Measurements from ENCODE around the gene KLHL22.

Gene KLHL22

GRCh38 chr22:20522134-20523004, 26.8 kb upstream of the KLHL22 start:
- DNase-seq (ENCODE audit: low read depth), result no peak
- H3K4me3 ChIP-seq (ENCODE audit: low read length), result no peak overlapping the region
- no peaks in the 10 kb centered on the region for H3K27me3 ChIP-seq (replicated peaks; ENCODE audit: control insufficient read depth, insufficient read depth, low read length)
- no peaks in the 10 kb centered on the region for H3K9me3 ChIP-seq (ENCODE audit: control insufficient read depth, low read length)
- H3K9ac ChIP-seq (ENCODE audit: low read length), result no peak overlapping the region
- peaks cover 38% of the 10 kb centered on the region for H3K36me3 ChIP-seq (ENCODE audit: control insufficient read depth, insufficient read depth, low read length, severe bottlenecking)
- peaks cover 42% of the 10 kb centered on the region for H3K4me1 ChIP-seq (ENCODE audit: control insufficient read depth, insufficient read depth, low read length)

DNA sequence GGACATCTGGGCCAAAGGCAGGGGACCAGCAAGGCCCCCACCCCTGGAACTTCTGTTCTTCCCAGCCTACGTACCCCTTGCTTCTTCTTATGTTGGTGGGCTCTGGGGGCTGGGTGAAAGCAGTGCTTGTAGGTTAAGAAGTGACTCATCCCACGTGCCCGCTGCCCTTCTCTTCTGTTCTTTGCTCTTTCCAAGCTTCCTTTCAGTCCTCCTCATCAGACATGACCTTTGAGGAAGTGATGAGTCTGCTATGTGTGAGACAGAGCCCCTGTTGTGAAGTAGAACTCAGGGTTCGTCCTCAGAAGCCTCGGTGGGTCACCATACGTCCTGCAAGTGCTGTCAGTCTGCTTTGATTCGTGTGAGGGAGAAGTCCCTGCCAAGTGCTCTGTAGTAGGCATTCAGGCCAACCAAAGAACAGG, 24.5 kb upstream of the KLHL22 start:
- Histone ChIP-seq H3K4me1 (ENCODE audit: control insufficient read depth, insufficient read depth, low read length) (peaks cover 33% of the 10 kb centered on the region), H3K36me3 (ENCODE audit: control insufficient read depth, insufficient read depth, low read length, severe bottlenecking) (peaks cover 33% of the 10 kb centered on the region), H3K27me3 (replicated peaks; ENCODE audit: control insufficient read depth, insufficient read depth, low read length) (no peaks in the 10 kb centered on the region), H3K9me3 (ENCODE audit: control insufficient read depth, low read length) (no peaks in the 10 kb centered on the region), H3K9ac (ENCODE audit: low read length) (no peak overlapping the region), H3K4me3 (ENCODE audit: low read length) (no peak overlapping the region)
- DNase-seq (ENCODE audit: low read depth), result no peak

- Histone ChIP-seq H3K9ac (ENCODE audit: low read length) (no peak overlapping the region), H3K4me3 (ENCODE audit: low read length) (no peak overlapping the region), H3K4me1 (ENCODE audit: control insufficient read depth, insufficient read depth, low read length) (peaks cover 39% of the 10 kb centered on the region), H3K36me3 (ENCODE audit: control insufficient read depth, insufficient read depth, low read length, severe bottlenecking) (peaks cover 33% of the 10 kb centered on the region), H3K9me3 (ENCODE audit: control insufficient read depth, low read length) (no peaks in the 10 kb centered on the region), H3K27me3 (replicated peaks; ENCODE audit: control insufficient read depth, insufficient read depth, low read length) (no peaks in the 10 kb centered on the region)
- DNase-seq (ENCODE audit: low read depth), result no peak
Observed at GRCh38 chr22:20519558-20519957, 24.0 kb upstream of the KLHL22 start.

- no peak for DNase-seq (ENCODE audit: low read depth)
- Histone ChIP-seq H3K27me3 (replicated peaks; ENCODE audit: control insufficient read depth, insufficient read depth, low read length) (no peaks in the 10 kb centered on the region), H3K9me3 (ENCODE audit: control insufficient read depth, low read length) (no peaks in the 10 kb centered on the region), H3K4me1 (ENCODE audit: control insufficient read depth, insufficient read depth, low read length) (peaks cover 28% of the 10 kb centered on the region), H3K36me3 (ENCODE audit: control insufficient read depth, insufficient read depth, low read length, severe bottlenecking) (peaks cover 38% of the 10 kb centered on the region), H3K9ac (ENCODE audit: low read length) (no peak overlapping the region), H3K4me3 (ENCODE audit: low read length) (no peak overlapping the region)
Observed at GRCh38 chr22:20517841-20518592, 22.4 kb upstream of the KLHL22 start.

DNA sequence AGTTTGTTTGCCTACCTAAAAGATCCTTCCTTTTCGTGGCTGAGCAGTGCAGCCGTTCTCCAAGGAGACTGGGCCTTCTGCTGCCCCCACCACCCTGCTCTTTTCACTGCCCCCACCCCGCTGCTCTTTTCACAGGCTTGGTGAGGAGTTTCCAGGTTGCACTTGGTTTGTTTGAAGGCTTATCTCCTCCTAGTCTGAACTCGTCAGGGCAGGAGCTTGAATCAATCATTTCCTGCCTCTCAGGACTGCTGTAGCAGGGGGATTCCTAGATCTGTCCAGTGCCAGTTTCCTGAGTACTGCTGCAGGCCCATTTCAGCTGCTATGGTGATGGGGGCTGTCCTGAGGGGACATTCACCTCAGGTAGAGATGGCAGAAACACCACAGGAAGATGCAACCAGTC, 21.8 kb upstream of the KLHL22 start:
- H3K9ac ChIP-seq (ENCODE audit: low read length), result no peak overlapping the region
- no peaks in the 10 kb centered on the region for H3K27me3 ChIP-seq (replicated peaks; ENCODE audit: control insufficient read depth, insufficient read depth, low read length)
- H3K4me3 ChIP-seq (ENCODE audit: low read length), result no peak overlapping the region
- H3K4me1 ChIP-seq (ENCODE audit: control insufficient read depth, insufficient read depth, low read length), result peaks cover 24% of the 10 kb centered on the region
- DNase-seq (ENCODE audit: low read depth), result no peak
- no peaks in the 10 kb centered on the region for H3K9me3 ChIP-seq (ENCODE audit: control insufficient read depth, low read length)
- peaks cover 37% of the 10 kb centered on the region for H3K36me3 ChIP-seq (ENCODE audit: control insufficient read depth, insufficient read depth, low read length, severe bottlenecking)

- DNase-seq (ENCODE audit: low read depth), result no peak
- Histone ChIP-seq H3K9me3 (ENCODE audit: control insufficient read depth, low read length) (no peaks in the 10 kb centered on the region), H3K4me3 (ENCODE audit: low read length) (no peak overlapping the region), H3K27me3 (replicated peaks; ENCODE audit: control insufficient read depth, insufficient read depth, low read length) (no peaks in the 10 kb centered on the region), H3K36me3 (ENCODE audit: control insufficient read depth, insufficient read depth, low read length, severe bottlenecking) (peaks cover 30% of the 10 kb centered on the region), H3K4me1 (ENCODE audit: control insufficient read depth, insufficient read depth, low read length) (peaks cover 25% of the 10 kb centered on the region), H3K9ac (ENCODE audit: low read length) (no peak overlapping the region)
Observed at GRCh38 chr22:20516399-20516798, 20.8 kb upstream of the KLHL22 start.

DNA sequence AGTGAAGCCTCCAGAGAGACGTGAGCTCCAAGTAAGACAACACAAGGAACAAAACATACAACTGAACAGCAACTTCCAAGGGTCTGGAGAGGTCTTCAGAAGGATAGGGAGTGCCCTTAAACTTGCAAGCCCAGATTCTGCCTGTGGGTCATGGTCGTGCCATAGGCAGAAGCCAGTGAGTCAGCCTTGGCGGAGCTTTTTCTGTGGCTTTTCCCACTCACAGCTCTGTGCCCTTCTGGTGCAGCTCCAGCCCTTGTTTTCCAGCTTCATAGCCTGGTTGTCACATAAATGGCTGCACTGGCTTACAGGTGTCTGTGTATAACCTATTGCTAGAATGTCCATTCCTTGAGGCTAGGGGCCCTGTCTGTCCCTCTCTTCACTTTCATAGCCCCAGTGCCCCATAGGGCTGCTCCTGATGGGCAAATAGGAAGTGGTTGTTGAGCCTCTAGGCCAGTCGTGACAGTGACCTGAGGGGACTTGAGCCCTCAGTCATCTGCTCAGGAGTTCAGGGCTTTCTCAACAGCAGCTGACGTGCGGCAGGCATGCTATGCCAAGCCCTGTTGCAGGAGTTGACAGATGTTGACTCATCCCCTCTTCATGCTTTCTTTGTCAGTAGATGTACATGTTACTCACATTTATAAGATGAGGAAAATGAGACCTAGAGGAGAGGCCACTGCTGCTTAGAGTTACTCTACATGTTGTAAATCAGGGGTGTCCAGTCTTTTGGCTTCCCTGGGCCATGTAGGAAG, 19.2 kb upstream of the KLHL22 start:
- Histone ChIP-seq H3K9ac (ENCODE audit: low read length) (no peak overlapping the region), H3K4me1 (ENCODE audit: control insufficient read depth, insufficient read depth, low read length) (peaks cover 31% of the 10 kb centered on the region), H3K27me3 (replicated peaks; ENCODE audit: control insufficient read depth, insufficient read depth, low read length) (no peaks in the 10 kb centered on the region), H3K36me3 (ENCODE audit: control insufficient read depth, insufficient read depth, low read length, severe bottlenecking) (peaks cover 20% of the 10 kb centered on the region), H3K4me3 (ENCODE audit: low read length) (no peak overlapping the region), H3K9me3 (ENCODE audit: control insufficient read depth, low read length) (no peaks in the 10 kb centered on the region)
- DNase-seq (ENCODE audit: low read depth), result peak; percentile 91

DNA sequence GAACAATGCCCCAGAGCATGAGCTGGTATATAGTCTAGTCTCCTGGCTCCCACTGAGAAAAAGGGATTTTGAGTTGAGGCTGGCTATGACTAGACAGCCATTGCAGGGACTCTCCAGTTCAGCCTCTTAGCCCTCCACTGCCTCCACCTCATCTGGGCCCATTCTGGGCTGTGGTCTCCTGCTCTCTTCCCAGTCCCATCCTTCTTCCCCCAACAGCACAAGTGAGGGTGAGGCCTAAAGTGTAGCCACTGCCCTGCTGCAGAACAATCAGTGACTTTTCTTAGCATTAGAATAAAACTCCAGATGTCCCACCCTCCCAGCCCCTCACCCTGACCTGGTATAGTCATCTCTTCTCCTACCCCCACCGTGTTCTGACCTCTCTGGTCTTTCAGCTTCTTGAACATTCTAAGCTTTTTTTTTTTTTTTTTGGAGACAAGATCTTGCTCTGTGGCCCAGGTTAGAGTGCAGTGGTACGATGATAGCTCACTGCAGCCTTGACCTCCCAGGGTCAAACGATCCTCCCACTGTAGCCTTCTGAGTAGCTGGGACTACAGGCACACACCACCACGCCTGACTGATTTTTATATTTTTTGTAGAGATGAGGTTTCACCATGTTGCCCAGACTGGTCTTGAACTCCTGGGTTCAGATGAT, 16.1 kb upstream of the KLHL22 start:
- Histone ChIP-seq H3K4me3 (ENCODE audit: low read length) (no peak overlapping the region), H3K4me1 (ENCODE audit: control insufficient read depth, insufficient read depth, low read length) (peaks cover 43% of the 10 kb centered on the region), H3K9ac (ENCODE audit: low read length) (no peak overlapping the region), H3K9me3 (ENCODE audit: control insufficient read depth, low read length) (no peaks in the 10 kb centered on the region), H3K36me3 (ENCODE audit: control insufficient read depth, insufficient read depth, low read length, severe bottlenecking) (peaks cover 8% of the 10 kb centered on the region), H3K27me3 (replicated peaks; ENCODE audit: control insufficient read depth, insufficient read depth, low read length) (no peaks in the 10 kb centered on the region)
- DNase-seq (ENCODE audit: low read depth), result no peak

GRCh38 chr22:20510811-20511577, 15.4 kb upstream of the KLHL22 start:
- DNase-seq (ENCODE audit: low read depth), result no peak
- peak overlapping the region; percentile 7 for H3K9ac ChIP-seq (ENCODE audit: low read length)
- H3K9me3 ChIP-seq (ENCODE audit: control insufficient read depth, low read length), result no peaks in the 10 kb centered on the region
- H3K36me3 ChIP-seq (ENCODE audit: control insufficient read depth, insufficient read depth, low read length, severe bottlenecking), result peaks cover 5% of the 10 kb centered on the region
- H3K4me3 ChIP-seq (ENCODE audit: low read length), result peak overlapping the region; percentile 91
- H3K4me1 ChIP-seq (ENCODE audit: control insufficient read depth, insufficient read depth, low read length), result peaks cover 43% of the 10 kb centered on the region
- no peaks in the 10 kb centered on the region for H3K27me3 ChIP-seq (replicated peaks; ENCODE audit: control insufficient read depth, insufficient read depth, low read length)

DNA sequence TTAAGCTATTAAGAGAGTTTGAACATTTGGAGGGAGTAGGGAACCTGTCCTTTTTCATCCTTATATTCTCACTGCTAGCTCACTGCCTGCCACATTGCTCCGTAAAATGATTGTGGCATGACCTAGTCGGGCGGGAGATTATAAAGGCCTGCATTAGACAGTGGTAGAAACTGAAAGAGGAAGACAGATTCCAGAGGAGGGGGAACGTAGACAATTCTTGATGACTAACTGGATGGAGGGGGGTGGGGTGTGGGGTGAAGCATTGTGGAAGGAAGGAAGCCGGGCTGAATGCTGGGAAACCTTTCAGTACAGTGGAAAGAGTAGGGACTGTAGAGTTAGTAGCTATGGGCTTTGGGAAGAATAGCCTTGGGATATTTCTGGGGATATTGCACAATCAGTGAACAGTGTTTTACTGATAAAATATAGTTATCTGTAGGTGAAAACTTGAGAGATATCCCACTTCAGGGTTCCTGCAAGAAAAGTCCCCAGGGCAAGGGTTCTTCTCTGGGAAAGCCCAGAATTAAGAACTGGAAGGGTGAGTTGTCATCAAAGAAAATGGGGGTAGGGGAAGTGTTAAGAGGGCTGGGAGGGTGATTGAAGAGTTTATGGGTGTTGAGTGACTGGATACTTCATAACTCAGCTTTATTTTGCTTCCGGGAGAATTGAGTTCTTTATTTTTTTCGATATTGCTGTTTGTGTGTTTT, 13.9 kb upstream of the KLHL22 start:
- Histone ChIP-seq H3K36me3 (ENCODE audit: control insufficient read depth, insufficient read depth, low read length, severe bottlenecking) (peaks cover 5% of the 10 kb centered on the region), H3K9me3 (ENCODE audit: control insufficient read depth, low read length) (no peaks in the 10 kb centered on the region), H3K27me3 (replicated peaks; ENCODE audit: control insufficient read depth, insufficient read depth, low read length) (no peaks in the 10 kb centered on the region), H3K4me1 (ENCODE audit: control insufficient read depth, insufficient read depth, low read length) (peaks cover 33% of the 10 kb centered on the region), H3K4me3 (ENCODE audit: low read length) (peak overlapping the region; percentile 91), H3K9ac (ENCODE audit: low read length) (peak overlapping the region; percentile 100)
- peak; percentile 96 for DNase-seq (ENCODE audit: low read depth)

Measured in adipocyte (in vitro differentiated cells).